ENCODE data around the gene PIGU.
A peak's percentile ranks its signal among the peaks of the same experiment; 100 is the strongest.
"Not testable (repeated sequence)": the region's sequence is repeated elsewhere in the genome, so short reads cannot be mapped to it uniquely, and the experiment has no call there.

PIGU gene

GRCh38 chr20:34519841-34520240 lies 157.1 kb downstream of the PIGU start:
- not testable (repeated sequence) for H3K9me3 ChIP-seq (ENCODE audit: control insufficient read depth, low read length); H3K4me3 ChIP-seq (ENCODE audit: extremely low read depth, insufficient read depth, low read length, poor library complexity, severe bottlenecking); H3K27ac ChIP-seq (ENCODE audit: low read depth, low read length, severe bottlenecking)
- Histone ChIP-seq H3K4me1 (ENCODE audit: control insufficient read depth, insufficient read depth, low read length, poor library complexity, severe bottlenecking) (peaks cover 21% of the 10 kb centered on the region), H3K36me3 (ENCODE audit: control insufficient read depth, insufficient read depth, low read length) (peaks cover 50% of the 10 kb centered on the region)
- WGBS, 2 experiments (ENCODE audit: insufficient coverage in 2 of 2), result 90 to 100% methylated on average over 8 of the region's 10 CpGs

- H3K4me1 ChIP-seq (ENCODE audit: control insufficient read depth, insufficient read depth, low read length, poor library complexity, severe bottlenecking), result peaks cover 16% of the 10 kb centered on the region
- H3K36me3 ChIP-seq (ENCODE audit: control insufficient read depth, insufficient read depth, low read length), result peaks cover 50% of the 10 kb centered on the region
- not testable (repeated sequence) for H3K9me3 ChIP-seq (ENCODE audit: control insufficient read depth, low read length); H3K4me3 ChIP-seq (ENCODE audit: extremely low read depth, insufficient read depth, low read length, poor library complexity, severe bottlenecking); H3K27ac ChIP-seq (ENCODE audit: low read depth, low read length, severe bottlenecking)
- WGBS, 2 experiments (ENCODE audit: insufficient coverage in 2 of 2), result 87 to 95% methylated on average over 4 to 6 of the region's 7 CpGs
Observed at GRCh38 chr20:34518863-34519262, 158.0 kb downstream of the PIGU start.

- WGBS, 2 experiments (ENCODE audit: insufficient coverage in 2 of 2), result no CpG with 5 or more reads among the region's 3 CpGs
- peaks cover 50% of the 10 kb centered on the region for H3K36me3 ChIP-seq (ENCODE audit: control insufficient read depth, insufficient read depth, low read length)
- H3K9me3 ChIP-seq (ENCODE audit: control insufficient read depth, low read length), result no peaks in the 10 kb centered on the region
- H3K4me3 ChIP-seq (ENCODE audit: extremely low read depth, insufficient read depth, low read length, poor library complexity, severe bottlenecking), result peak overlapping the region; percentile 84
- peaks cover 7% of the 10 kb centered on the region for H3K4me1 ChIP-seq (ENCODE audit: control insufficient read depth, insufficient read depth, low read length, poor library complexity, severe bottlenecking)
- H3K27ac ChIP-seq (ENCODE audit: low read depth, low read length, severe bottlenecking), result no peak overlapping the region
Observed at GRCh38 chr20:34517114-34517505, 159.8 kb downstream of the PIGU start.

- peak within 1 kb of the TSS; percentile 93 for H3K27ac ChIP-seq (ENCODE audit: low read depth, low read length, severe bottlenecking)
- no peaks in the 10 kb centered on the region for H3K9me3 ChIP-seq (ENCODE audit: control insufficient read depth, low read length)
- H3K36me3 ChIP-seq (ENCODE audit: control insufficient read depth, insufficient read depth, low read length), result peaks cover 49% of the 10 kb centered on the region
- H3K4me3 ChIP-seq (ENCODE audit: extremely low read depth, insufficient read depth, low read length, poor library complexity, severe bottlenecking), result peak within 1 kb of the TSS; percentile 84
- H3K4me1 ChIP-seq (ENCODE audit: control insufficient read depth, insufficient read depth, low read length, poor library complexity, severe bottlenecking), result peaks cover 7% of the 10 kb centered on the region
- 0% methylated on average over 44 to 56 of the region's 59 CpGs for WGBS, 2 experiments (ENCODE audit: insufficient coverage in 2 of 2)
Observed at GRCh38 chr20:34516247-34517113, 160.4 kb downstream of the PIGU start, which contains the start of gene DYNLRB1. TSS of gene DYNLRB1 (plus strand) at chr20:34516422. CDS start at chr20:34516459, 37 bp downstream.

GRCh38 chr20:34515484-34516246 lies 161.2 kb downstream of the PIGU start:
- H3K36me3 ChIP-seq (ENCODE audit: control insufficient read depth, insufficient read depth, low read length), result peaks cover 46% of the 10 kb centered on the region
- 6 to 13% methylated on average over 29 to 30 of the region's 36 CpGs for WGBS, 2 experiments (ENCODE audit: insufficient coverage in 2 of 2)
- H3K4me1 ChIP-seq (ENCODE audit: control insufficient read depth, insufficient read depth, low read length, poor library complexity, severe bottlenecking), result peaks cover 7% of the 10 kb centered on the region
- H3K9me3 ChIP-seq (ENCODE audit: control insufficient read depth, low read length), result no peaks in the 10 kb centered on the region
- peak overlapping the region; percentile 84 for H3K4me3 ChIP-seq (ENCODE audit: extremely low read depth, insufficient read depth, low read length, poor library complexity, severe bottlenecking)
- peak overlapping the region; percentile 93 for H3K27ac ChIP-seq (ENCODE audit: low read depth, low read length, severe bottlenecking)

- H3K4me1 ChIP-seq (ENCODE audit: control insufficient read depth, insufficient read depth, low read length, poor library complexity, severe bottlenecking), result peaks cover 7% of the 10 kb centered on the region
- peak overlapping the region; percentile 93 for H3K27ac ChIP-seq (ENCODE audit: low read depth, low read length, severe bottlenecking)
- peak overlapping the region; percentile 84 for H3K4me3 ChIP-seq (ENCODE audit: extremely low read depth, insufficient read depth, low read length, poor library complexity, severe bottlenecking)
- no peaks in the 10 kb centered on the region for H3K9me3 ChIP-seq (ENCODE audit: control insufficient read depth, low read length)
- H3K36me3 ChIP-seq (ENCODE audit: control insufficient read depth, insufficient read depth, low read length), result peaks cover 51% of the 10 kb centered on the region
- WGBS, 2 experiments (ENCODE audit: insufficient coverage in 2 of 2), result 37 to 46% methylated on average over 12 to 14 of the region's 19 CpGs
Observed at GRCh38 chr20:34514897-34515483, 161.9 kb downstream of the PIGU start.

- H3K36me3 ChIP-seq (ENCODE audit: control insufficient read depth, insufficient read depth, low read length), result peaks cover 47% of the 10 kb centered on the region
- not testable (repeated sequence) for H3K4me1 ChIP-seq (ENCODE audit: control insufficient read depth, insufficient read depth, low read length, poor library complexity, severe bottlenecking); H3K4me3 ChIP-seq (ENCODE audit: extremely low read depth, insufficient read depth, low read length, poor library complexity, severe bottlenecking); H3K9me3 ChIP-seq (ENCODE audit: control insufficient read depth, low read length); H3K27ac ChIP-seq (ENCODE audit: low read depth, low read length, severe bottlenecking)
- 96 to 99% methylated on average over 14 to 16 of the region's 17 CpGs for WGBS, 2 experiments (ENCODE audit: insufficient coverage in 2 of 2)
Observed at GRCh38 chr20:34514034-34514433, 162.9 kb downstream of the PIGU start.

GRCh38 chr20:34512955-34513419 lies 163.9 kb downstream of the PIGU start:
- peak overlapping the region; percentile 26 for H3K27ac ChIP-seq (ENCODE audit: low read depth, low read length, severe bottlenecking)
- H3K9me3 ChIP-seq (ENCODE audit: control insufficient read depth, low read length), result no peaks in the 10 kb centered on the region
- H3K36me3 ChIP-seq (ENCODE audit: control insufficient read depth, insufficient read depth, low read length), result peaks cover 47% of the 10 kb centered on the region
- peaks cover 7% of the 10 kb centered on the region for H3K4me1 ChIP-seq (ENCODE audit: control insufficient read depth, insufficient read depth, low read length, poor library complexity, severe bottlenecking)
- no peak overlapping the region for H3K4me3 ChIP-seq (ENCODE audit: extremely low read depth, insufficient read depth, low read length, poor library complexity, severe bottlenecking)

- Histone ChIP-seq H3K27ac (ENCODE audit: low read depth, low read length, severe bottlenecking) (peak overlapping the region; percentile 26), H3K36me3 (ENCODE audit: control insufficient read depth, insufficient read depth, low read length) (peaks cover 51% of the 10 kb centered on the region), H3K4me3 (ENCODE audit: extremely low read depth, insufficient read depth, low read length, poor library complexity, severe bottlenecking) (no peak overlapping the region), H3K4me1 (ENCODE audit: control insufficient read depth, insufficient read depth, low read length, poor library complexity, severe bottlenecking) (peaks cover 7% of the 10 kb centered on the region), H3K9me3 (ENCODE audit: control insufficient read depth, low read length) (no peaks in the 10 kb centered on the region)
- 93 to 100% methylated on average over 2 to 4 of the region's 4 CpGs for WGBS, 2 experiments (ENCODE audit: insufficient coverage in 2 of 2)
Observed at GRCh38 chr20:34512266-34512954, 164.5 kb downstream of the PIGU start.

- Histone ChIP-seq H3K4me3 (ENCODE audit: extremely low read depth, insufficient read depth, low read length, poor library complexity, severe bottlenecking) (no peak overlapping the region), H3K4me1 (ENCODE audit: control insufficient read depth, insufficient read depth, low read length, poor library complexity, severe bottlenecking) (peaks cover 7% of the 10 kb centered on the region), H3K36me3 (ENCODE audit: control insufficient read depth, insufficient read depth, low read length) (peaks cover 56% of the 10 kb centered on the region), H3K9me3 (ENCODE audit: control insufficient read depth, low read length) (no peaks in the 10 kb centered on the region), H3K27ac (ENCODE audit: low read depth, low read length, severe bottlenecking) (no peak overlapping the region)
- 90 to 100% methylated on average over 2 of the region's 3 CpGs for WGBS, 2 experiments (ENCODE audit: insufficient coverage in 2 of 2)
Observed at GRCh38 chr20:34511891-34512265, 165.0 kb downstream of the PIGU start.
